GM11168 (cell line): Measurements from ENCODE around the gene FANK1.
"Not testable (repeated sequence)": the region's sequence is repeated elsewhere in the genome, so short reads cannot be mapped to it uniquely, and the experiment has no call there.

Source experiments
- in situ Hi-C: fragments of 300-500 bp; cut with MboI; formaldehyde crosslinking; loops from one replicate; pipeline ENCODE4 v1.12.0; 2022; ENCODE audit warnings: low sequenced_read_pairs; ENCODE audit not compliant: unreplicated experiment

The FANK1 gene

GRCh38 chr10:125896088-125896934 lies at the start of gene FANK1:
Gene FANK1 (plus strand): TSS chr10:125896564. CDS start chr10:125896643, 79 bp downstream.
- in situ Hi-C loops = not testable (repeated sequence)

- in situ Hi-C loops = no loop called here
Measured at GRCh38 chr10:125846894-125847293, 49.5 kb upstream of the FANK1 start.

GRCh38 chr10:125848371-125848770 lies 48.0 kb upstream of the FANK1 start:
- in situ Hi-C loops = no loop called here

GRCh38 chr10:125848857-125849256 lies 47.5 kb upstream of the FANK1 start:
- in situ Hi-C loops = no loop called here

GRCh38 chr10:125849448-125849847 lies 46.9 kb upstream of the FANK1 start:
- in situ Hi-C loops = no loop called here

GRCh38 chr10:125850766-125851731 lies 45.3 kb upstream of the FANK1 start:
- in situ Hi-C loops = no loop called here

- in situ Hi-C loops = no loop called here
Measured at GRCh38 chr10:125852487-125852886, 43.9 kb upstream of the FANK1 start.

- in situ Hi-C loops = no loop called here
Measured at GRCh38 chr10:125857185-125857760, 39.1 kb upstream of the FANK1 start.

GRCh38 chr10:125859128-125859817 lies 37.1 kb upstream of the FANK1 start:
- in situ Hi-C loops = no loop called here

GRCh38 chr10:125865120-125865519 lies 31.2 kb upstream of the FANK1 start:
- in situ Hi-C loops = no loop called here

- in situ Hi-C loops = no loop called here
Measured at GRCh38 chr10:125866421-125867029, 29.8 kb upstream of the FANK1 start.

- in situ Hi-C loops = no loop called here
Measured at GRCh38 chr10:125868372-125868975, 27.9 kb upstream of the FANK1 start.

- in situ Hi-C loops = no loop called here
Measured at GRCh38 chr10:125871338-125871737, 25.0 kb upstream of the FANK1 start.

GRCh38 chr10:125878957-125879835 lies 17.2 kb upstream of the FANK1 start:
- in situ Hi-C loops = no loop called here

GRCh38 chr10:125880719-125881118 lies 15.6 kb upstream of the FANK1 start:
- in situ Hi-C loops = no loop called here

GRCh38 chr10:125881192-125881591 lies 15.2 kb upstream of the FANK1 start, which contains the start of gene DHX32:
Gene DHX32 (minus strand): TSS chr10:125881292. CDS start chr10:125880824, 468 bp downstream.
- in situ Hi-C loops = no loop called here

- in situ Hi-C loops = no loop called here
Measured at GRCh38 chr10:125882596-125882995, 13.8 kb upstream of the FANK1 start.

- in situ Hi-C loops = no loop called here
Measured at GRCh38 chr10:125883211-125883610, 13.2 kb upstream of the FANK1 start.
